GM18867 (cell line): ENCODE measurements around the gene ACTR3.

Source experiments
- ATAC-seq: cut with Tn5 transposase; IDR thresholded peaks from one replicate; pipeline ENCODE4 v1.9.1; 2021; ENCODE audit warnings: mild to moderate bottlenecking, moderate library complexity; ENCODE audit not compliant: unreplicated experiment

Gene ACTR3

GRCh38 chr2:113875135-113875534 is 14.8 kb upstream of the ACTR3 start:
- ATAC-seq: no peak

- no peak for ATAC-seq
Measured at GRCh38 chr2:113876503-113877387, 13.1 kb upstream of the ACTR3 start.

GRCh38 chr2:113877711-113878598 is 11.9 kb upstream of the ACTR3 start:
- no peak for ATAC-seq

GRCh38 chr2:113878743-113879142 is 11.1 kb upstream of the ACTR3 start:
- no peak for ATAC-seq

- no peak for ATAC-seq
Measured at GRCh38 chr2:113879457-113879856, 10.4 kb upstream of the ACTR3 start.

- peak; percentile 71 for ATAC-seq
Measured at GRCh38 chr2:113886479-113887008, 3.3 kb upstream of the ACTR3 start.

- ATAC-seq: no peak
Measured at GRCh38 chr2:113887009-113887792, 2.7 kb upstream of the ACTR3 start.

GRCh38 chr2:113888641-113889470 is 1.0 kb upstream of the ACTR3 start:
- ATAC-seq: no peak

GRCh38 chr2:113890253-113891235 is 655 bp downstream of the ACTR3 start:
- peak; percentile 32 for ATAC-seq

GRCh38 chr2:113891265-113891959 is 1.5 kb downstream of the ACTR3 start:
- no peak for ATAC-seq

- ATAC-seq: no peak
Measured at GRCh38 chr2:113892004-113892710, 2.3 kb downstream of the ACTR3 start.

- ATAC-seq: no peak
Measured at GRCh38 chr2:113894156-113894743, 4.4 kb downstream of the ACTR3 start.

- no peak for ATAC-seq
Measured at GRCh38 chr2:113895301-113895700, 5.4 kb downstream of the ACTR3 start.

- no peak for ATAC-seq
Measured at GRCh38 chr2:113895819-113896563, 6.1 kb downstream of the ACTR3 start.

GRCh38 chr2:113896791-113897190 is 6.9 kb downstream of the ACTR3 start:
- no peak for ATAC-seq

GRCh38 chr2:113898081-113898480 is 8.2 kb downstream of the ACTR3 start:
- ATAC-seq: no peak
